ENCODE data around the gene CD209.

GRCh38 chr19:7739211-7739755 lies 8.1 kb downstream of the CD209 start:
- no peak for TF ChIP-seq ZC3H11A (IDR thresholded peaks at IDR 0.05; ENCODE audit: low read depth, low read length)
- TF ChIP-seq CBX3 (IDR thresholded peaks at IDR 0.05; ENCODE audit: borderline replicate concordance in 1 of 2, low read length in 2 of 2) = no peak
- no peak for TF ChIP-seq E4F1 (CRISPR knock-in tag; IDR thresholded peaks at IDR 0.05; ENCODE audit: borderline replicate concordance)
- no peak for TF ChIP-seq CTCF (IDR thresholded peaks at IDR 0.05 in 2 of 3, conservative IDR thresholded peaks at IDR 0.05 in 1 of 3; ENCODE audit: insufficient read depth in 2 of 3, low read depth in 1 of 3, low read length in 3 of 3)
- TF ChIP-seq GTF3C2 (IDR thresholded peaks at IDR 0.05; ENCODE audit: borderline replicate concordance, extremely low read depth, insufficient read length) = no peak
- TF ChIP-seq CBX5 (IDR thresholded peaks at IDR 0.05; ENCODE audit: borderline replicate concordance, low read depth) = no peak
- no peak for TF ChIP-seq MYC (IDR thresholded peaks at IDR 0.05; ENCODE audit: low read depth, low read length)
- no peak for TF ChIP-seq MYC (CRISPR knock-in tag; IDR thresholded peaks at IDR 0.05; ENCODE audit: borderline replicate concordance, low read depth)
- no peak for TF ChIP-seq SMARCA4 (IDR thresholded peaks at IDR 0.05)
- TF ChIP-seq NBN (IDR thresholded peaks at IDR 0.05; ENCODE audit: low read depth) = no peak

All from K562 (cell line).